HG02885 (cell line): ENCODE results near the gene YEATS2.
"Not testable (repeated sequence)": the region's sequence is repeated elsewhere in the genome, so short reads cannot be mapped to it uniquely, and the experiment has no call there.

Experiments used
- ATAC-seq: cut with Tn5 transposase; IDR thresholded peaks from one replicate; pipeline ENCODE4 v1.9.1; 2021; ENCODE audit warnings: mild to moderate bottlenecking; ENCODE audit not compliant: unreplicated experiment, poor library complexity

The YEATS2 gene

DNA sequence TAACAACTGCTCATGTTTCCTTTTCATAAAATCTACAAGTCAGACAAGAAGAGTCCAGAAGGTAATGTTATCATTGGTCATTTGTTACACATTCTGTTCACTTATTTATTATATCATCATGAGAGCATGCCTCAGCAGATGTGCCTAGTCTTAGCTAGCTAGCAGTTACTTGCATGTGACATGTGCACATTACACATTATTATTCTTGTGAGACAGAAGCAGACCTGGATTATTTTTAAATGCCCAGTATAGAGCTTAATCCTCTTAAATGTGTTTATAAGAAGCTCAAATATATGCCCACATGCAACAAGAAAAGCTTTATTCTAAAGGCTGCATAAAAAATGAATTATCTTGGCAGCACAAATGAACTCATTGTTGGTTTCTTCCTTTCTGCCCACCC lies 12.6 kb downstream of the YEATS2 start:
- ATAC-seq = no peak

DNA sequence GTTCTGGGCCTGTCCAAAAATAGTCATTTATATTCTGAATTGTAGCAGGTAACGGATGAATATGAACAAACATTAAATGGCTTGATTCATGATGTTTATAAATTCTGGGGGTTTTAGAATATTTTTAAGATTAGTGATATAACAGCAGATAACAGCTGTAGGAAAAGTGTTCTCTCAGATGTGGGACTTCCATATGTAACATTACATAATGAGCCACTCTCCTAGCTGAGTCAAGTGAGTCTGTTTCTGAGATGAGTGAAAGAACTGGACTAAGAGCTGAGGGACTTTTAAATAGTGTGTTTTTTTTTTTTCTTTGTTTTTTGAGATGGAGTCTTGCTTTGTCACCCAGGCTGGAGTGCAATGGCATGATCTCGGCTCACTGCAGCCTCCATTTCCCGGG lies 13.9 kb downstream of the YEATS2 start:
- no peak for ATAC-seq

DNA sequence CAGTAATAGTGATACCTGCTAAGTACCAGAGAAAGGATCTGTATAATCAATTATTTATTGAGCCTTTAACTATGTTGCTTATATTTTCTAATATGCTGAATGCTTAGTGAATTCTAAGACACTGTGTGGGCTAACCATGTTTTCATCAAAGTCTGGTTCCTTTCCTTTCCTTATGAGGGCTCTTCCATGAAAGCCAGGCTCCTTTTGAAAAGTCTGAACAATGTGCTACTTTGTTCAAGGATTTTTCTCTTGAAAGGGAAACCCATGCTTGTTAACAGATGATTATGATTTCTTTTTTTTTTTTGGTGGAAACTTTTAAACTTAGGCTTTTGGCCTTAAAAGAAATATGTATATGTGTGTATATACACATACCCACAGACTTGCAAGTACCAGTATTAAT lies 17.0 kb downstream of the YEATS2 start:
- no peak for ATAC-seq

DNA sequence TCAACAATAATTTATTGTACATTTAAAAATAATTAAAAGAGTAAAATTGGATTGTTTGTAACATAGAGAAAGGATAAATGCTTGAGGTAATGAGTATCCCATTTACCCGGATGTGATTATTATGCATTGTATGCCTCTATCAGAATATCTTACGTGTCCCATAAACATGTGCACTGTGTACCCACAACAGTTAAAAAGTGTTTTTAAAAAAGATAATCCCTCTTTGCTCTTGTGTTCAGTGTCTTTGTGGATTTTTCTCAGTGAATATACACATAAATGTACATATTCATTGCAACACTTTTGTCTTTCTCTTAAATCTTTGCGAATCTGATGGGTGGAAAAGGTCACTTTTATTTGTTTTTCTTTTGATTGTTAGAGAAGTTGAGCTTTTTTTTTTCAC lies 20.4 kb downstream of the YEATS2 start:
- no peak for ATAC-seq

DNA sequence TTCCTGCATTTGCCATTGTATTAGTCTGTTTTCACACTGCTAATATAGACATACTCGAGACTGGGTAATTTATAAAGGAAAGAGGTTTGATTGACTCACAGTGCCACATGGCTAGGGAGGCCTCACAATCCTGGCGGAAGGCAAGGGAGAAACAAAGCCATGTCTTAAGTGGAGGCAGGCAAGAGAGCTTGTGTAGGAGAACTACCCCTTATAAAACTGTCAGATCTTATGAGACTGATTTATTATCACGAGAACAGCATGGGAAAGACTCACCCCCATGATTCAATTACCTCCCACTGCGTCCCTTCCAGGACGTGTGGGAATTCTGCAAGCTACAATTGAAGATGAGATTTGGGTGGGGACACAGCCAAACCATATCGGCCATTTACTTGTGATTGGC lies 27.8 kb downstream of the YEATS2 start:
- no peak for ATAC-seq

DNA sequence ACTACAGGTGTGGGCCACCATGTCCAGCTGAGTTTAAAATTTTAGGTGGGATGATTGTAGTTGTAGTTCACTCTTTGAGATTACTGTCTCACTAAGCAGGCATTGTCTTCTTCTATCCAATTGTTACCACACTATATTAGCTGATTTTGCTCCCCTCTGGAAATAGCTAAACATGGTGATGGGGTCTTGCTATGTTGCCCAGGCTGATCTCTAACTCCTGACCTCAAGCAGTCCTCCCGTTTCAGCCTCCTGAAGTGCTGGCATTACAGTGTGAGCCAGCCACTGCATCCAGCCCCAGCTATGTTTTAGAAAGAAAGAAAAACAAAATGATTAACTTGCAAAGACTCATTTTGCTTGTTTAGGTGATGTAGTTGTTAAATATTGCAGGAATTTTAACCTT lies 30.6 kb downstream of the YEATS2 start:
- no peak for ATAC-seq

DNA sequence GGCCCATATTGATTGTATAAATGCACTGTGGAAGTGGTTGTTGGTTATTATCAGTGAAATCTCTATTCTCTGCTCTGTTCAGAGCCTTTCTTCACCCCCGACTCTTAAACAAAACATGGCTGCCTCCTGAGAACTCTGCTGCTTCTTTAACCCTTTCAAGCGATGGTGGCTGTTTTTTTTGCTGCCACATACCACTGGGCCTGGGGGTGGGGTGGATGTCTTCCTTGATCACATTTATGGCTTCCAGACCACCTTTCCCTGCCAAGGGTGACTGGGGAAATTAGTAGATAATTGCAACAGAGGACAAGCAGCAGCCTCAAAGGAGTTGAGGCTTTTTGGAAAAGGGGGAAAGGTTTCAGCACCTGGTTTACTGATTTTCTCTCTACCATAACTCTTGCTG lies 32.8 kb downstream of the YEATS2 start:
- ATAC-seq = no peak

DNA sequence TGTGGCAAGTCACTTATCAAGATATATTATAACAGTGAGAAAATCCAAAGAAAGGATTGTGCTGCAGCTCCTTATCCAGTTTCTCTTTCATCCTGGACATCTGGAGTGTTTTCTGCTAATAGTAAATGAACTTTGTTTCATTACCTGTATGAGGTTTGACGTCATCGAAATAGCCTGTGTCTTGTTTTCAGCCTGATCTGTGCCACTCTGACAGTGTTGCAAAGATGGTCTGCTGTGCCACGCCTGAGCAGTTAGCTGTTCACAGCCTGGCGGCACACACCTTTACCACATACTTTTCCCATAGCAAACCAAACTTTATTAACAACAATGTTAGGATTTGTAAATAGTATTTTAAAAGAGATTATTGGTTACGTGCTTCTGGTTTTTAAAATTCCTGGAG lies 34.0 kb downstream of the YEATS2 start:
- ATAC-seq = no peak

DNA sequence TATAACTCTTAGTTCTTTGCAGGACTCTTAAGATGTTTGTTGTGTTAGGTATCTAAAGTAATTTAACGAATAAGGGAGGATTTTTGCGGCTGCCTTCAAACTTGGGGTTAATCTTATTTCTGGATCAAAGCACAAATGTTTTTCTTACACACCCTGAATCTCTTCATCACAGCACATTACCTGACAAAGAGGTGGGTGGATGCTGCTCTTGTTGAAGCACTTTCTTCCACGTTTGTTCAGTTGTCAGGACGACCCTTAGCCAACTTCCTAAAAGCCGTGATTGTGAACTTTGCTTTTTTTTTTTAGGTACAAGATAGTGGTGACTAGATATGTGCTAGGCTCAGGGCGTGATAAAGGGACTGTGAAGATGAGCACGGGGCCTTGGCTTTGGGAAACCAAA lies 36.0 kb downstream of the YEATS2 start:
- no peak for ATAC-seq

DNA sequence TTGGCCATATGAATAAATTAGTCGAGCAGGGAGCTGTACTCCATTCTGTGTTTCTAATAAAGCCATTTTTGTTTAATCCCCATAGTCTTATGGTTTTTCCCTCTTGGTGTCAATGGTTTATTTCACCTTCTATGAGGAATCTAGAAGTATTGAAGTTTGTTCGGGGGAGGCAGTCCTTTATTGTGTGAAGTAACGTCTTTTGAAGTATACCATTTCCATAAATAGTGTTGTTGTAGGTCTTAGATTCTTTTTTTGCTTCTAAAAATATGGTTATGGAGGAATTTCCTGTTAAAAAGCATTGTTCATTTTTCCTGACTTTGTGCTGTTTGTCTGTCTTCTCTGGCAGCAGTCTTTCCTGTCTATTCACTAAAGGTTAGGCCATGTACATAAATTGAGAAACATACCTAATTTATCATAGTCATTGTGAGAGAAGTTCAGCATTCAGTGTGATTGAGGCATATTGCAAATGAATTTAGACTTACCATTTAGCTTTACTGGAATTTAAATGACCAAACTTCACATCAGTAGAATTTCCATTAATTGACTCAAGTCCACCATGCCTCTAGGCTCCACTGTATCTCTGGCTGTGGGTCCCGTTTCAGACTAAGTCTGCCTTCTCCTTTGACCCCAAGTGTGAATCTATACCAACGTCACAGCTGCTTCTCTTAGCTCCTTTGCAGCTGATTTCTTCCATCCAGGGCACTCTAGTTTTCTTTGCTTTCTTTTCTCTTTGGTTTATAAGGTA lies 37.3 kb downstream of the YEATS2 start:
- no peak for ATAC-seq

DNA sequence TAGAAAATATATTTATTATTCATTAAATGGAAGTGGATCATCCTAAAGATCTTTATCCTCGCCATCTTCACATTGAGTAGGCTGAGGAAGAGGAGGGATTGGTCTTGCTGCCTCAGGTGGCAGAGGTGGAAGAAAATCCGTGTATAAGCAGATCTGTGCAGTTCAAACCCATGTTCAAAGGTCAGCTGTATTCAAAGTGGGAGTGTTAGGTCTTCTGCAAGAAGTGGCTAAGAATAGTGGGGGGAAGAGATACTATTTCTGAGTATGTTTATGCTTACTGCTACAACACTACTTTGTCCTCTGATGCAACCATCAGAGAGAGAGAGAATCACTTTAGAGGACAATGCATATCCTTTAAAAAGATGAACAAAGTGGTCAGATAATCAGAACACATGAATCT lies 39.5 kb downstream of the YEATS2 start:
- no peak for ATAC-seq

DNA sequence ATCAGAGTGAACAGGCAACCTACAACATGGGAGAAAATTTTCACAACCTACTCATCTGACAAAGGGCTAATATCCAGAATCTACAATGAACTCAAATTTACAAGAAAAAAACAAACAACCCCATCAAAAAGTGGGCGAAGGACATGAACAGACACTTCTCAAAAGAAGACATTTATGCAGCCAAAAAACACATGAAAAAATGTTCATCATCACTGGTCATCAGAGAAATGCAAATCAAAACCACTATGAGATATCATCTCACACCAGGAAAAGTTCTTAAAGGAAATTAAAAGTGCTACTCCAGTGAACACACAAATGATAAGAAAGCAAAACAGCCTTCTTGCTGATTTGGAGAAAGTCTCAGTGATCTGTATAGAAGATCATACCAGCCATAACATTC lies 42.6 kb downstream of the YEATS2 start:
- not testable (repeated sequence) for ATAC-seq

DNA sequence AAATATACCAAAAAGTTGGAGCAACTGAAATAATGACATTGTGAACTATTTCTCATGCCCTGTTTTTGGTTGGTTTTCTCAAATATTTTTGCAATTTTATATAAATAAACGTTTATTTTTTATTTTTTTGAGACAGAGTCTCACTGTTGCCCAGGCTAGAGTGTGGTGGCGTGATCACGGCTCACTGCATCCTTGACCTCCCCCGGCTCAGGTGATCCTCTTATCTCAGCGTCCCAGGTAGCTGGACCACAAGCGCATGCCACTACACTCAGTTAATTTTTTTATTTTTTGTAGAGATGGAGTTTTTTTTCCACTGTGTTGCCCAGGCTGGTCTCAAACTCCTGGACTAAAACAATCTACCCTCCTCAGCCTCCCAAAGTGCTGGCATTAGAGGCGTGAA lies 45.6 kb downstream of the YEATS2 start:
- no peak for ATAC-seq

DNA sequence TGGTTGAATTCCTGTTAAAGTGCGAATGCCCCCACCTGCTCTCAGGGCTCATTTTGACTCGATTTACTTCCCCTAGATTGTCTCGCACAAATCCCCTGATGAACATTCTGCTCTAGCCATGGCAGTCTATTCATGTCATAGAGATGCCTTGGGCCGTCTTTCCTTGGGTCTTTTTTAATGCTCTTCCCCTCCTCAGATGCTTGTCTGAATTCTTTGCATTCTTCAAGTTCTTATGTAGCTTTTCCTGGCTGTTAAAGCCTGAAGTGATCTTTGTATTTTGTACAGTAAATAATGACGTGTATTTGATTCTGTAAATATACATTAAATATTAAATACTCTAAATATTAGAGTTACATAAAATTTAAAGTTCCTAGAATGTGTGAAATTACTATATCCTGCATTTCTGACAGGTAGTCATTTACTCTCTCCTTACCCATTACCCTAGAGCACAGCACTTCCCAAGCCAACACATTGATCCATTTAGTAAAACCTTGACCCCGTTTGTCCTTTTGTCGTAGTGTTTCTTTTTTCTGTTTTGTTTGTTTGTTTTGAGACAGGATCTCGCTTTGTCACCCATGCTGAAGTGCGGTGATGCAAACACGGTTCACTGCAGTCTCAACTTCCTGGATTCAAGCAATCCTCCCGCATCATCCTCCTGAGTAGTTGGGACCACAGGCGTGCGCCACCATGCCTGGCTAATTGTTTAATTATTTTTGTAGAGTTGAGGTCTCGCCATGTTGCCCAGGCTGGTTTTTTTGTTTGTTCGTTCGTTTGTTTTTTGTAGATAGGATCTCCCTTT lies 47.9 kb downstream of the YEATS2 start:
- no peak for ATAC-seq

DNA sequence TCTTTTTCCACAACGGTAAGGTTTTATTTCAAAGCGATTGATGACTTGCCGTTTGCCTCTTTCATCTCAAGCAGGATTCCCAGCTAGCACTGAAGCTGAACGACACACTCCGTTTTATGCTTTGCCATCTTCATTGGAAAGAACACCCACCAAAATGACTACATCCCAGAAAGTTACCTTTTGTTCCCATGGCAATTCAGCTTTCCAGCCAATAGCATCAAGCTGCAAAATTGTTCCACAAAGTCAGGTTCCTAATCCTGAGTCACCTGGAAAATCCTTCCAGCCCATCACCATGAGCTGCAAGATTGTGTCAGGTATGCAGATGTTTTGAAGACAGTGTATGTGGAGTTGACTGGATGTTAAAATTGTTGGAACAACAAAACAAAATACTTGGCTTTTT lies 56.5 kb downstream of the YEATS2 start:
- no peak for ATAC-seq

DNA sequence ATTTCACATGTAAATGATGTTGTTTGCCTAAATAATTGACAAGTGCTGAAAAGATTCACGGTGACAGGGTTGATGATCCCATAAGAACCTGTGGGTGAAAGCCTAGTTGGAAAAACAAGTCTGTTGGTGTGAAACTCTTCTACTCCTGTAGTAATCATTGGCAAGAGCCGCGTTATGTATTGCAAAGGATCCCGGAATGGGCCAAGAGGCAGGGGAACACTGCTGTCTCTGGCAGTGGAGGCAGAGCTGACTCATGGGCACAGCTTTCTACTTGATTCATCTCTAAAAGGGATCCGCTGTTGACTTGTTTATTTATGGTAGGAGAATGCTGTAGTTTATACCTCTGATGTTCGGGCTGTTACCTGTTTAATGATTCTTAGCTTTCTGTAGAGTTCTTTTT lies 64.7 kb downstream of the YEATS2 start:
- no peak for ATAC-seq

DNA sequence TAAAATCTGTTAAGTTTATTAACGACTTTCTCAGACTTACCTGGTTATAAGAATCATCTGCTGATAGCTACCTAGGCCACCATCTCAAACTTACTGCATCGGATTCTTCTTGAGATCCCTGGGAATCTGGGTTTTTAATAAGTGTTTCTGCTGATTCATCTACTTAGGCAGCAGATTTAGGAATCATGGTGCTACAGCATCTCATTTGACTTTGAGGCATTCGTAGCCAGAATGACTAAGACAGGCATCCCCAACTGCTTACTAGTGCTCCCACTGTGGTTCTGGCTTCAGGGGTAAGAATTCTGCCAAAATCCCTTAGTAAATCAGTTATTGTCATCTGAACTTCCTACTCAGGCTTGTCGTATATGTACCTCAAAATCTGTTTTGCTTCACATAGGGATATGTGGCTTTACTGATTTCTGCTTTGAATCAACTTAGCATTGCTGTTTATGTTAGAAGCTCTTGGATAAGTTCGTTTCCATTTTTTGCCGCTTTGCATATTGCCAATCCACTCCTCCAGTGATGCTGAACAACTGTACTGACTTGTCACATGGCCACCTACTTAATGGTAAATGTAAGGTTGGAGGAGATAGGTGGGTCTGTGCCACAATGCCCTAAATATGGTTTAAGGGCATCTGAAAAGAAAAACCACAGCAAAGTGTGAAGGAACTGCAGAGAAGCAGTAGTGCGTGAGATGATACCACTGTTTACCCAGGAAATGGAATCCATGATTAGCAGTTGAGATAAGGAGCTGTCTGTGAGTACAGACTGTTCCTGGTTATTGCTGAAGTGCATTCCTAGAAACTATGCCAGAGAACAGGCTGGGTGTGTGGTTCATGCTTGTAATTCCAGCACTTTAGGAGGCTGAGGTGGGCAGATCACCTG lies 67.5 kb downstream of the YEATS2 start:
- ATAC-seq = no peak

DNA sequence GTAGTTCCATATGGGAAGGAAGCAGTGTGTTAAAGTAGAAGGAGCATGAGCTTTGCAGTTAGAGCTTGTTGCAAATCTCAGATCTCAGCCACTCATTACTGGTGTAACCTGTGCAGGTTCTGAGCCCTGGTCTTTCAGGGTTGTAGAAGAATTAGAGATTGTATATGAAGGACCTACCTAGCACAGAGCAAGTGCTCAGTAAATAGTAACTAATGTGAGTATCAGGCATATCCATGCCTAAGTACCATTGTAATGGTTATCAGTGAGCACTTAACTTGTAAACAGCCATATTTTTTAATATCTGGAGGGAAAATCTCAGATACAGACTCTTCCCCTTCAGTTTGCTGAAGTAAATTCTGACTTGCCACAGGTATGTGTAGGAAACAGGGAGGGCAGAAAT lies 68.5 kb downstream of the YEATS2 start:
- no peak for ATAC-seq

DNA sequence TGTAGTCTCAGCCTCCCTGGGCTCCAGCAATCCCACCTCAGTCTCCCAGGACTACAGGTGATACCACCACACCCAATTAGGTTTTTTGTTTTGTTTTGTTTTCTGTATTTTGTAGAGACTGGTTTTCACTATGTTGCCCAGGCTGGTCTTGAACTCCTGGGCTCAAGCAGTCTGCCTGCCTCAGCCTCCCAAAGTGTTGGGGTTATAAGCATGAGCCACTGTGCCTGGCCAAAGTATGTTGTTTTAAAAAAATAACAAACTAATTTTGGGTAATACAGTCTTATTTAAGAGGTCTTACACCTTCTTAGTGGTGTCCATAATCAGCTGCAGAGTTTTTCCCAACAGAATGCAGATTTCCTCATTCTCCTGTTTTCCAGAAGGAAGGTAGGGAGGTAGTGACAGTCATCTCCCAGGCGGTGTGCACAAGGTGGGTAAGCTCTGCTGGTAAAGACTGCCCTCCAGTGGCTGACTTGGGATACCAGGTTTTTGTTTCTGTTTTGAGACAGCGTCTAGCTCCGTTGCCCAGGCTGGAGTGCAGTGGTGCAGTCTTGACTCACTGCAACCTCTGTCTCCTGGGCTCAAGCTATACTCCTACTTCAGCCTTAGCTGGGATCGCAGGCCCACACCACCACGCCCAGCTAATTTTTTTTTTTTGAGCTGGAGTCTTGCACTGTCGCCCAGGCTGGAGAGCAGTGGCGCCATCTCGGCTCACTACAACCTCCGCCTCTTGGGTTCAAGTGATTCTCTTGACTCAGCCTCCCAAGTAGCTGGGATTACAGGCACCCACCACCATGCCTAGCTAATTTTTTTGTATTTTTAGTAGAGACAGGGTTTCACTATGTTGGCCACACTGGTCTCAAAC lies 69.4 kb downstream of the YEATS2 start:
- ATAC-seq = peak; percentile 76

DNA sequence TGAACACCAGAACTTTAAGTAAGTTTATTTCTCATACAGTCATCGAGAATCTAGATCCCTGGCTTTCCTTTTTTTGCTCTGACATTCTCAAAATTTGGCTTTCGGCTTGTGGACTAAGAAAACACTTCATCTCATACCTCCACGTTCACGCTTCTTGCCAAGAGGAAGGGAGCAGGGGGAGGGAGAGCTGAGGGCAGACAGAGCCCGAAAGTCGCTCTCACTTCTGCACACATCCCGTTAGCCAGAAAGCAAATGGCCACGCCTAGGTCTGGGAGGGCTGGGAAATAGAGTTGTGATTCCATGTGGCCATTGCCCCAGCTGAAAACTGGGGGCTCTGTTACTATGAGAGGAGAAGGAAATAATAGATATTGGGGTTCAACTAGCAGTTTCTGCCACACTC lies 70.5 kb downstream of the YEATS2 start:
- no peak for ATAC-seq
